Mesenchymal stem cell (in vitro differentiated cells and primary cell): ENCODE results near the gene ROR2.

Experiments used
- DNase-seq: peaks from one replicate; pipeline ENCODE4 v3.0.0-alpha.2; 2013
- H2AFZ ChIP-seq: one replicate; pipeline ENCODE4 v1.6.1; 2013; ENCODE audit warnings: low read depth, mild to moderate bottlenecking, control low read depth, inconsistent platforms, low read length, moderate library complexity
- H2AK5ac ChIP-seq: 2 replicates; pipeline ENCODE4 v1.6.1; 2013; ENCODE audit warnings: low read length, moderate library complexity, mild to moderate bottlenecking, inconsistent platforms; ENCODE audit not compliant: severe bottlenecking
- H2BK120ac ChIP-seq: one replicate; pipeline ENCODE4 v1.6.1; 2013; ENCODE audit warnings: low read depth, mild to moderate bottlenecking, inconsistent platforms, low read length, moderate library complexity
- H2BK12ac ChIP-seq, 2 experiments: one replicate each; pipeline ENCODE4 v1.6.1; 2013; ENCODE audit warnings: inconsistent platforms in 2 of 2, low read length in 2 of 2, mild to moderate bottlenecking in 2 of 2, moderate library complexity in 2 of 2, control low read depth in 1 of 2
- H2BK15ac ChIP-seq: one replicate; pipeline ENCODE4 v1.6.1; 2013; ENCODE audit warnings: mild to moderate bottlenecking, low read depth, inconsistent platforms; ENCODE audit not compliant: poor library complexity, severe bottlenecking
- H2BK5ac ChIP-seq: 2 replicates; pipeline ENCODE4 v1.6.1; 2013; ENCODE audit warnings: low read depth, mild to moderate bottlenecking, low read length, control low read depth, inconsistent platforms; ENCODE audit not compliant: poor library complexity, severe bottlenecking
- H3K14ac ChIP-seq, 2 experiments: one replicate each; pipeline ENCODE4 v1.6.1; 2013; ENCODE audit warnings: inconsistent platforms in 2 of 2, low read length in 2 of 2, control low read depth in 1 of 2, mild to moderate bottlenecking in 1 of 2, moderate library complexity in 1 of 2
- H3K18ac ChIP-seq, 2 experiments: one replicate each; pipeline ENCODE4 v1.6.1; 2013; ENCODE audit warnings: inconsistent platforms in 2 of 2, low read length in 2 of 2, control low read depth in 1 of 2, low read depth in 1 of 2, mild to moderate bottlenecking in 1 of 2
- H3K23ac ChIP-seq, 2 experiments: one replicate each; pipeline ENCODE4 v1.6.1; 2013; ENCODE audit warnings: inconsistent platforms in 2 of 2, low read length in 2 of 2, mild to moderate bottlenecking in 2 of 2, moderate library complexity in 2 of 2, control low read depth in 1 of 2
- H3K27ac ChIP-seq: 2 replicates; pipeline ENCODE4 v1.5.1; 2013; ENCODE audit warnings: mild to moderate bottlenecking, moderate library complexity, low read length, control low read depth, inconsistent platforms; ENCODE audit not compliant: poor library complexity, severe bottlenecking
- H3K27me3 ChIP-seq, 2 experiments: 2 replicates each; pipeline versions ENCODE4 v1.6.1 to v1.7.0; 2013; ENCODE audit warnings: low read length in 2 of 2, mild to moderate bottlenecking in 2 of 2, moderate library complexity in 2 of 2, control low read depth in 1 of 2, inconsistent platforms in 1 of 2; ENCODE audit not compliant: control insufficient read depth in 1 of 2, insufficient read depth in 1 of 2
- H3K36me3 ChIP-seq, 2 experiments: 2 replicates each; pipeline versions ENCODE4 v1.6.1 to v1.7.0; 2013; ENCODE audit warnings: low read length in 2 of 2, control low read depth in 1 of 2, inconsistent platforms in 1 of 2, low read depth in 1 of 2, mild to moderate bottlenecking in 1 of 2; ENCODE audit not compliant: insufficient read depth in 2 of 2, control insufficient read depth in 1 of 2
- H3K4ac ChIP-seq, 2 experiments: one replicate each; pipeline ENCODE4 v1.6.1; 2013; ENCODE audit warnings: inconsistent platforms in 2 of 2, low read length in 2 of 2, mild to moderate bottlenecking in 2 of 2, moderate library complexity in 2 of 2, control low read depth in 1 of 2, low read depth in 1 of 2
- H3K4me1 ChIP-seq: 2 replicates; pipeline ENCODE4 v1.6.1; 2013; ENCODE audit warnings: low read depth, low read length, control low read depth; ENCODE audit not compliant: control insufficient read depth, insufficient read depth
- H3K4me2 ChIP-seq: 2 replicates; pipeline ENCODE4 v1.6.1; 2013; ENCODE audit warnings: low read length, mild to moderate bottlenecking, inconsistent platforms; ENCODE audit not compliant: poor library complexity, severe bottlenecking
- H3K4me3 ChIP-seq, 2 experiments: 2 replicates each; pipeline versions ENCODE4 v1.5.1 to v1.7.0; 2013; ENCODE audit warnings: low read length in 2 of 2, mild to moderate bottlenecking in 2 of 2, control low read depth in 1 of 2, low read depth in 1 of 2; ENCODE audit not compliant: insufficient read depth in 1 of 2
- H3K79me1 ChIP-seq: replicated peaks from 2 replicates; pipeline ENCODE4 v1.6.1; 2013; ENCODE audit warnings: mild to moderate bottlenecking, control low read depth, low read length, inconsistent platforms; ENCODE audit not compliant: poor library complexity, severe bottlenecking
- H3K9ac ChIP-seq: 2 replicates; pipeline ENCODE4 v1.7.0; 2013; ENCODE audit warnings: mild to moderate bottlenecking, low read length, moderate library complexity
- H3K9me3 ChIP-seq: 2 replicates; pipeline ENCODE4 v1.7.0; 2013; ENCODE audit warnings: mild to moderate bottlenecking, low read length; ENCODE audit not compliant: control insufficient read depth
- H4K8ac ChIP-seq: one replicate; pipeline ENCODE4 v1.6.1; 2013; ENCODE audit warnings: inconsistent platforms, mild to moderate bottlenecking, low read length, moderate library complexity
- H4K91ac ChIP-seq: one replicate; pipeline ENCODE4 v1.6.1; 2013; ENCODE audit warnings: mild to moderate bottlenecking, low read length, inconsistent platforms
- WGBS: methylation state at CpG from one replicate; pipeline ENCODE4 v1.1.7; 2013; ENCODE audit warnings: mixed read lengths; 5-methylcytosine and 5-hydroxymethylcytosine counted together

Gene ROR2

DNA sequence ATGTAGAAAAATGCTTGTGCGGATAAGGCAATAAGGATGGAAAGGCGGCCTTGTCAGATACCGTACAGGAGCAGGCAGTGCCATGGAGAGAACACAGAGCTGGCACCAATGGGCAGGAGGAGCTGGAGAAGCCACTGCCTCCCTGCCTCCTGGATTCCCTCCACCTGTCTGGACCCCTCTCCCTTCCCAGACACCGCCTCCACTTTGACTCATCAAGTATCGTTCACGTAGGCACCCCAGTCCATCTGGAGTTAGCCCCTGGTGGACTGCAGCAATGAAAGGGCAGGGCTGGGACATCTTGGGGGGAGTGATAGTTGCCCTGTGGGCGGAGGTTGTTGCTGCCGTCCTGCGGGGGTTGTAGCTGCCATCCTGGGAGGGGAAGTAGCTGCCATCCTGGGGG lies 232.0 kb downstream of the ROR2 start:
- Histone ChIP-seq H3K23ac (no peak overlapping the region), H3K9me3 (peaks cover 8% of the 10 kb centered on the region), H3K4ac (no peak overlapping the region), H3K4me2 (no peak overlapping the region), H2BK15ac (no peak overlapping the region), H4K91ac (no peak overlapping the region), H2AFZ (no peak overlapping the region), H3K79me1 (no peaks in the 10 kb centered on the region), H3K4me1 (peaks cover 2% of the 10 kb centered on the region), H3K4me3 (no peak overlapping the region), H3K14ac (no peak overlapping the region), H2BK5ac (no peak overlapping the region), H4K8ac (no peak overlapping the region), H3K27ac (no peak overlapping the region), H3K27me3 (no peaks in the 10 kb centered on the region), H3K18ac (no peak overlapping the region), H2BK120ac (no peak overlapping the region), H2AK5ac (no peak overlapping the region), H3K9ac (no peak overlapping the region), H2BK12ac (no peak overlapping the region), H3K36me3 (peaks cover 10 to 12% of the 10 kb centered on the region in 2 experiments)
- no peak for DNase-seq
- WGBS = 98% methylated on average over 8 of the region's 9 CpGs

DNA sequence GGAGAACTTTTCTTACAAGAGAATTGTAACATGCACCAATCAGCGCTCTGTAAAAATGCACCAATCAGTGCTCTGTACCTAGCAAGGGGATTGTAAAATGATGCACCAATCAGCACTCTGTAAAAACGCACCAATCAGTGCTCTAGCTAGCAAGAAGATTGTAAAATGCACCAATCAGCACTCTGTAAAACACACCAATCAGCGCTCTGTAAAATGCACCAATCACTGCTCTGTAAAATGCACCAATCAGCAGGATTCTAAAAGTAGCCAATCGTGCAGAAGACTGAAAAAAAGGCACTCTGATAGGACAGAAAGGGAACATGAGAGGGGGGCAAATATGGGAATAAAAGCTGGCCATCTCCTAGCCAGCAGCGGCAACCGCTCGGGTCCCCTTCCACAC lies 233.2 kb downstream of the ROR2 start:
- H4K91ac ChIP-seq = no peak overlapping the region
- no peak overlapping the region for H2AFZ ChIP-seq
- H3K79me1 ChIP-seq = no peaks in the 10 kb centered on the region
- no peak overlapping the region for H3K14ac ChIP-seq
- H4K8ac ChIP-seq = no peak overlapping the region
- peaks cover under 1 to 3% of the 10 kb centered on the region in 2 experiments for H3K36me3 ChIP-seq
- no peak overlapping the region for H3K9ac ChIP-seq
- no peak overlapping the region for H2AK5ac ChIP-seq
- H3K27me3 ChIP-seq = no peaks in the 10 kb centered on the region
- H3K23ac ChIP-seq = no peak overlapping the region
- no peak overlapping the region for H3K18ac ChIP-seq
- 96% methylated on average over 7 of the region's 7 CpGs for WGBS
- DNase-seq = no peak
- H3K4me3 ChIP-seq = no peak overlapping the region
- H3K4ac ChIP-seq = no peak overlapping the region
- no peaks in the 10 kb centered on the region for H3K4me1 ChIP-seq
- H3K27ac ChIP-seq = no peak overlapping the region
- H2BK120ac ChIP-seq = no peak overlapping the region
- H3K9me3 ChIP-seq = peaks cover 8% of the 10 kb centered on the region
- H3K4me2 ChIP-seq = no peak overlapping the region
- H2BK15ac ChIP-seq = no peak overlapping the region
- no peak overlapping the region for H2BK12ac ChIP-seq
- no peak overlapping the region for H2BK5ac ChIP-seq

DNA sequence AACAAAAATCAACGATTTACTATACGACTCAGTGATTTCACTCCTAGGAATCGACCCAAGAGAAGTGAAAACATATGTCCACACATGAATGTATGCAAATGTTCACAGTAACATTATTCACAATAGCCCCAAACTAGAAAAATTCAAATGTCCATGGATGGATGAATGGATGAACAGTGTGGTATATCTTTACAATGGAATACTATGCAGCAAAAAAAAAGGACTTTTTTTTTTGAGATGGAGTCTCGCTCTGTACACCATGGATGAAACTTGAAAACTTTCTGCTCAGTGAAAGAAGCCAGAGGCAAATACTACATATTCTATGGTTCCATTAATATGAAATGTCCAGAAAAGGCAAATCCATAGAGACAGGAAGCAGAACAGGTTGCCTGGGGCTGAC lies 233.8 kb downstream of the ROR2 start:
- H3K9me3 ChIP-seq = peaks cover 8% of the 10 kb centered on the region
- no peak overlapping the region for H2BK120ac ChIP-seq
- no peaks in the 10 kb centered on the region for H3K79me1 ChIP-seq
- H3K4me2 ChIP-seq = no peak overlapping the region
- H3K9ac ChIP-seq = no peak overlapping the region
- H3K4me3 ChIP-seq = no peak overlapping the region
- H2BK5ac ChIP-seq = no peak overlapping the region
- no peak overlapping the region for H2BK12ac ChIP-seq
- H3K4me1 ChIP-seq = no peaks in the 10 kb centered on the region
- no peak overlapping the region for H4K8ac ChIP-seq
- H3K14ac ChIP-seq = no peak overlapping the region
- no peak overlapping the region for H3K4ac ChIP-seq
- no peak overlapping the region for H2BK15ac ChIP-seq
- 100% methylated on average over 3 of the region's 4 CpGs for WGBS
- no peak overlapping the region for H3K23ac ChIP-seq
- H3K27me3 ChIP-seq = no peaks in the 10 kb centered on the region
- H2AK5ac ChIP-seq = no peak overlapping the region
- H3K18ac ChIP-seq = no peak overlapping the region
- no peak overlapping the region for H2AFZ ChIP-seq
- DNase-seq = no peak
- H3K36me3 ChIP-seq = peaks cover 0 to 3% of the 10 kb centered on the region in 2 experiments
- no peak overlapping the region for H4K91ac ChIP-seq
- H3K27ac ChIP-seq = no peak overlapping the region

DNA sequence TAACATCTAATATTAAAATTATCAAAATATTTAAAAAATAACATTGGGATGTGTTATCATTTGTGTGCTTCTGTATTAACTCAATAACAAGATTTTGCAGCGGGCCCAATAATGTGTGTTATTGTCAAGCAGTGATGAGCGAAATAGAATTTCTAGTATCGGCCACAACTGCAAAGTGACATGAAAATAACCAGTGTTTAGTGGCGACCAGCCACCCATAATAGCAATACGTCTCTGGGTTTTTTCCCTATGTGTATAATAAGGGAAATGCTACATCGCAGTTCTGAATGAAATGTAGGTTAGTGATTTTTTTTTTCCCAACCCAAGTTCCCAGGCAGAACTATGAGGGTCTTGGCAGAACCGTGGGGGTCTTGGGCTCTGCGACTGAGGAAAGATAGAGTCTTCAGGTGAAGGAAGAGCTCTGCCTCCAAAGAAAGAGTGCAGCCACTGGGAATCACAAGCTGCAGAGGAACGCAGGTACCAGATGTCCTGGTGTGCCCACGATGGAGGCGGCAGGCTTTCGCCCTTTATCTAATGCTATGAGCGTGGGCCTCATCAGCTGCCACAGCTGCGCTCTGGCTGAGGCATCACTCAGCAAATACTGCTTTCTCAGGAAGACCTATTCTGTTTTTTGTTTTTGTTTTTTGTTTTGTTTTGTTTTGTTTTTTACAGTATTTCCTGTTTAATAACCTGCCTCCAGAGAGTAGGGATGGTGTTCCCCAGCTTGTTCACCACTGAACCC lies 235.0 kb downstream of the ROR2 start:
- Histone ChIP-seq H3K27me3 (no peaks in the 10 kb centered on the region), H3K79me1 (no peaks in the 10 kb centered on the region), H2AFZ (no peak overlapping the region), H2BK120ac (no peak overlapping the region), H2BK12ac (no peak overlapping the region), H3K4ac (no peak overlapping the region), H2BK5ac (no peak overlapping the region), H3K27ac (no peak overlapping the region), H3K4me3 (peak overlapping the region in 1 of 2 experiments; percentile 69), H4K8ac (no peak overlapping the region), H3K36me3 (peaks cover 0 to 3% of the 10 kb centered on the region in 2 experiments), H3K18ac (no peak overlapping the region), H3K9me3 (peaks cover 8% of the 10 kb centered on the region), H3K4me1 (no peaks in the 10 kb centered on the region), H2AK5ac (no peak overlapping the region), H3K9ac (no peak overlapping the region), H4K91ac (no peak overlapping the region), H3K4me2 (no peak overlapping the region), H3K14ac (no peak overlapping the region), H3K23ac (no peak overlapping the region), H2BK15ac (no peak overlapping the region)
- DNase-seq = no peak
- 94% methylated on average over 14 of the region's 14 CpGs for WGBS
